ENCODE measurements around the gene NIPA2. TPM values are rescaled to one million over a fixed set of nuclear protein-coding genes. Genes with fewer than 3 reads are reported as not detected.
A peak's percentile ranks its signal among the peaks of the same experiment; 100 is the strongest.

Gene NIPA2
- total and polyA plus RNA-seq, 2 of the 13 experiments (the other 11 are each of a cell fraction or from before 2014, with no cell fraction given): 29.0 to 56.2 TPM

DNA sequence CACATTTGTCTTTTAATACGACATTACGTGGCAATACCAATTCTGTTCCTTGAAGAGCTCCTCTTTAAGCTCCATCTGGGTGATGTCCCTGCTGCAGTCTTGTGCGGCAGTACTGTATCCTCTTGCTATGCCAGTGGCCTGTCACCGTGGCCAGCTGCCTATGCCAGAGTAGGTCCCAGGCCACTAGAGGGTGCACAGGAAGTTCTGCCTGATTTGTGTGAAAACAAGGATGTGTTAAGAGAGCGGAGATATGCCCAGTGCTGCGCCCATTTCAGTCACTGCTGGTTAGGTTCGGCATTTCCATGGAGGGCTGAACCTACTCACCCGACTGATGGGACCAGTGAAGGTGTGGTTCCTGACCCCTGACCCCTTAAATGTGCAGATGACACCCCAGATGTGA is 26.8 kb upstream of the NIPA2 start (continued):
- TF ChIP-seq TCF12 (IDR thresholded peaks at IDR 0.05) (no peak), TCF12 (CRISPR knock-in tag; IDR thresholded peaks at IDR 0.05) (no peak), PTBP1 (IDR thresholded peaks at IDR 0.05; ENCODE audit: low read depth, low read length, poor library complexity, severe bottlenecking) (no peak), NFIC (IDR thresholded peaks at IDR 0.05; ENCODE audit: low read length) (no peak), NAIF1 (CRISPR knock-in tag; IDR thresholded peaks at IDR 0.05; ENCODE audit: borderline replicate concordance) (no peak), ZNF451 (CRISPR knock-in tag; IDR thresholded peaks at IDR 0.05) (no peak), BHLHE40 (IDR thresholded peaks at IDR 0.05; ENCODE audit: low read length) (no peak), TARDBP (CRISPR knock-in tag; IDR thresholded peaks at IDR 0.05) (no peak), ZFP36L1 (CRISPR knock-in tag; IDR thresholded peaks at IDR 0.05) (no peak), SALL2 (CRISPR knock-in tag; IDR thresholded peaks at IDR 0.05) (no peak), ZBTB4 (CRISPR knock-in tag; IDR thresholded peaks at IDR 0.05; ENCODE audit: borderline replicate concordance) (no peak), ZNF674 (CRISPR knock-in tag; IDR thresholded peaks at IDR 0.05; ENCODE audit: low read depth) (no peak), SRF (IDR thresholded peaks at IDR 0.05; ENCODE audit: low read depth, low read length) (no peak), HDAC6 (IDR thresholded peaks at IDR 0.05; ENCODE audit: low read depth, low read length) (no peak), STAG1 (CRISPR knock-in tag; IDR thresholded peaks at IDR 0.05) (peak; percentile 57), ZBTB38 (CRISPR knock-in tag; IDR thresholded peaks at IDR 0.05) (peak; percentile 41; the same call in 1 of the 2 replicates), SMC3 (IDR thresholded peaks at IDR 0.05; ENCODE audit: low read length) (peak; percentile 29; the same call in 1 of the 2 replicates), CREB1 (IDR thresholded peaks at IDR 0.05) (no peak), CREB1 (CRISPR knock-in tag; IDR thresholded peaks at IDR 0.05) (no peak), PAWR (CRISPR knock-in tag; IDR thresholded peaks at IDR 0.05; ENCODE audit: borderline replicate concordance) (no peak), ZFP1 (CRISPR knock-in tag; IDR thresholded peaks at IDR 0.05) (no peak)
- TF ChIP-seq, protein P1, sequence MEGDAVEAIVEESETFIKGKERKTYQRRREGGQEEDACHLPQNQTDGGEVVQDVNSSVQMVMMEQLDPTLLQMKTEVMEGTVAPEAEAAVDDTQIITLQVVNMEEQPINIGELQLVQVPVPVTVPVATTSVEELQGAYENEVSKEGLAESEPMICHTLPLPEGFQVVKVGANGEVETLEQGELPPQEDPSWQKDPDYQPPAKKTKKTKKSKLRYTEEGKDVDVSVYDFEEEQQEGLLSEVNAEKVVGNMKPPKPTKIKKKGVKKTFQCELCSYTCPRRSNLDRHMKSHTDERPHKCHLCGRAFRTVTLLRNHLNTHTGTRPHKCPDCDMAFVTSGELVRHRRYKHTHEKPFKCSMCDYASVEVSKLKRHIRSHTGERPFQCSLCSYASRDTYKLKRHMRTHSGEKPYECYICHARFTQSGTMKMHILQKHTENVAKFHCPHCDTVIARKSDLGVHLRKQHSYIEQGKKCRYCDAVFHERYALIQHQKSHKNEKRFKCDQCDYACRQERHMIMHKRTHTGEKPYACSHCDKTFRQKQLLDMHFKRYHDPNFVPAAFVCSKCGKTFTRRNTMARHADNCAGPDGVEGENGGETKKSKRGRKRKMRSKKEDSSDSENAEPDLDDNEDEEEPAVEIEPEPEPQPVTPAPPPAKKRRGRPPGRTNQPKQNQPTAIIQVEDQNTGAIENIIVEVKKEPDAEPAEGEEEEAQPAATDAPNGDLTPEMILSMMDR (CRISPR knock-in tag; IDR thresholded peaks at IDR 0.05): peak; percentile 69
- TF ChIP-seq, protein P2, sequence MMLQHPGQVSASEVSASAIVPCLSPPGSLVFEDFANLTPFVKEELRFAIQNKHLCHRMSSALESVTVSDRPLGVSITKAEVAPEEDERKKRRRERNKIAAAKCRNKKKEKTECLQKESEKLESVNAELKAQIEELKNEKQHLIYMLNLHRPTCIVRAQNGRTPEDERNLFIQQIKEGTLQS (CRISPR knock-in tag; IDR thresholded peaks at IDR 0.05): no peak
- TF ChIP-seq, protein P3, sequence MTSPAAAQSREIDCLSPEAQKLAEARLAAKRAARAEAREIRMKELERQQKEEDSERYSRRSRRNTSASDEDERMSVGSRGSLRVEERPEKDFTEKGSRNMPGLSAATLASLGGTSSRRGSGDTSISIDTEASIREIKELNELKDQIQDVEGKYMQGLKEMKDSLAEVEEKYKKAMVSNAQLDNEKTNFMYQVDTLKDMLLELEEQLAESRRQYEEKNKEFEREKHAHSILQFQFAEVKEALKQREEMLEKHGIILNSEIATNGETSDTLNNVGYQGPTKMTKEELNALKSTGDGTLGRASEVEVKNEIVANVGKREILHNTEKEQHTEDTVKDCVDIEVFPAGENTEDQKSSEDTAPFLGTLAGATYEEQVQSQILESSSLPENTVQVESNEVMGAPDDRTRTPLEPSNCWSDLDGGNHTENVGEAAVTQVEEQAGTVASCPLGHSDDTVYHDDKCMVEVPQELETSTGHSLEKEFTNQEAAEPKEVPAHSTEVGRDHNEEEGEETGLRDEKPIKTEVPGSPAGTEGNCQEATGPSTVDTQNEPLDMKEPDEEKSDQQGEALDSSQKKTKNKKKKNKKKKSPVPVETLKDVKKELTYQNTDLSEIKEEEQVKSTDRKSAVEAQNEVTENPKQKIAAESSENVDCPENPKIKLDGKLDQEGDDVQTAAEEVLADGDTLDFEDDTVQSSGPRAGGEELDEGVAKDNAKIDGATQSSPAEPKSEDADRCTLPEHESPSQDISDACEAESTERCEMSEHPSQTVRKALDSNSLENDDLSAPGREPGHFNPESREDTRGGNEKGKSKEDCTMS (CRISPR knock-in tag; conservative IDR thresholded peaks at IDR 0.05): no peak
- TF ChIP-seq, protein P4, sequence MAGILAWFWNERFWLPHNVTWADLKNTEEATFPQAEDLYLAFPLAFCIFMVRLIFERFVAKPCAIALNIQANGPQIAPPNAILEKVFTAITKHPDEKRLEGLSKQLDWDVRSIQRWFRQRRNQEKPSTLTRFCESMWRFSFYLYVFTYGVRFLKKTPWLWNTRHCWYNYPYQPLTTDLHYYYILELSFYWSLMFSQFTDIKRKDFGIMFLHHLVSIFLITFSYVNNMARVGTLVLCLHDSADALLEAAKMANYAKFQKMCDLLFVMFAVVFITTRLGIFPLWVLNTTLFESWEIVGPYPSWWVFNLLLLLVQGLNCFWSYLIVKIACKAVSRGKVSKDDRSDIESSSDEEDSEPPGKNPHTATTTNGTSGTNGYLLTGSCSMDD (CRISPR knock-in tag; IDR thresholded peaks at IDR 0.05): no peak
